ENCODE data around the gene DLX3.

Gene DLX3

DNA sequence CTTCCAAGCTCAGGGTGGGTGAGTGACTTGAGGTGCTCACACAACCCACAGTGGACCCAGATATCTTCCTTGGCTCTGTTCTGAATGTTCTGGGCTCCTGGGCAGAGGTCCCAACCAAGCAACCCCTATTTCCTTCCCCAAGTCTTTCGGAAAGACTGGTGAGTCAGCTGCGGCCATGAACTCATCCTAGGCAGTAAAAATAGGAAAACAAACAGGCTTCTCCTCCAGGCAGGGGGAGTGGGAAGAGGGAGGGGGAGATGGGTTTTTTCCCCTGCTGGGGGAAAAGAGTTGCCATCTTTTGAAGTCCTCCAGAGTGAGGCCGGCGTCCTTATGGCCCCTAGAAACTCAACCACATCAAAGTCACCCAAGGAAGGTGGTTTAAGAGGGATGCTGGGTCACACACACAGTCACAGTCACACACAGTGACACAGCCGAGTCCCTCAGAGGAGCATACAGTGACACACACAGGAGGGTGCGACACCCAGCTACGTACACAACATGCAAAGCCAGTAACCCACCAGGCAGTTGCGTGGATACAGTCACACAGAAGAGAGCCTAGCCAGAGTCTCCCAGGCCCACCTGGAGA, 42.0 kb downstream of the DLX3 start:
- DNase-seq, result no peak

DNA sequence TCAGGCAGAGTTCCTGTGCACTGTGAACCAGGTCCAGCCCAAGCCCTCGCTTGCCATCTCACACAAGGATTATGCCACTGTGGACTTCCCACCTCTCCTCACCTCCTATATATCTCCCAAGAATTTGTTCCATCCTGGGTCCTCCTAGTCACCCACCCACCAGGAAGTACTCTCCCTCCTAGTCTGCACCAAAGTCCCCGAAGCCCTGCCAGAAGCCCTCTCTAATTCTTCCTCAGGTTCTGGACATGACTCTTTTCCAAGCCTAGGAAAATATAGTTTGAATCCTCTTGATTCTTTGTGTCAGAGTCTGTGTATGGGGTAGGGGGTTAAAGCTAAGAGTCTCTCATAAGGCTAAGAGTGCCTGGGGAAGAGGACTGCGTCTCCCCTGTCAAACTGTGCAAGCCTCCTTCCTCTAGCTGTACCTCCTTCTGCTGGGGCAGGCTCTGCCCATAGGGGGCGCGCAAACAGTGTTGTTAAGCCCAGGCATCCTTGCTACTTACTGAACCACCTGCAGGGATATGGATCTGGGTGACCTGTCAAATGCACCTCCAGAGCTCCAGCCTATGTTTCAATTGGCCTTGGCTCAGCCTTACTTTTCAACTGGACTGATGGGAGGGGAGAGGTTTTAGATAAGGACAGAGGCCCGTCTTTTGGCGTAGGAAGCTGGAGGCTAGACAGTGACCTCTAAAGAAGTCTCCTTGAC, 42.7 kb downstream of the DLX3 start:
- DNase-seq, result no peak

DNA sequence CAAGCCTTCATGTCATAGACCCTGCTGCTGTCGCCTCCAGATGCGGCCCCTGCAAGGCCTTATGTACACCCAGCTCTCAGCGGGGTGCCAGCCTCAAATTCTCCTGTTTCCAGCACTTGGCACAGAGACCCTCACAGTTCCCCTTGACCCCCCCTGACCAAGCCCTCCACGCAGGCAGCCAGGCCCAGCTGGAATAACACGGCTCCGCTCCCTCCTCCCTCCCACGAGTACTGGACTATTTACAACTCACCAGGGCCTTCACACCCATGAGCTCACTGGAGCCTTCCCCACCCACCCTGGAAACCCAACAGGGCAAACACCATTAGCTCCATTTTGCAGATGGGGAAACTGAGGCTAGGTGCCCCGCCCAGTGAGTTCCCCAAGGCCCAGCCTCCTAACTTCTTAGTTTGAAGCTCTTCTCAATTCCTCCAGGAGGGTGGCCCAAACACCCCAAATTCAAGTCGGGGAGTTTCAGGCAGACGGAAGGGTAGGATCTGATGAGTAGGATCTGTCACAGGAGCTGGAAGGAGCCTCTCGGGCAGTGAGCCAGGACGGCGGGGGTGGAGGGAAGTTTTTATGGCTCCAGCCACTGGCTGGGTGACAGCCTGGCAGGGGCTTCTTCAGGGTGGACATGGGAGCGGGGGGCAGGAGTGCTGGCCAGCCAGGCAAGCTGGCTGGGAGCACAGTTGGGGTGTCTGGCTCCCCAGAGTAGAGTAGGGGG, 43.5 kb downstream of the DLX3 start:
- DNase-seq, result no peak

DNA sequence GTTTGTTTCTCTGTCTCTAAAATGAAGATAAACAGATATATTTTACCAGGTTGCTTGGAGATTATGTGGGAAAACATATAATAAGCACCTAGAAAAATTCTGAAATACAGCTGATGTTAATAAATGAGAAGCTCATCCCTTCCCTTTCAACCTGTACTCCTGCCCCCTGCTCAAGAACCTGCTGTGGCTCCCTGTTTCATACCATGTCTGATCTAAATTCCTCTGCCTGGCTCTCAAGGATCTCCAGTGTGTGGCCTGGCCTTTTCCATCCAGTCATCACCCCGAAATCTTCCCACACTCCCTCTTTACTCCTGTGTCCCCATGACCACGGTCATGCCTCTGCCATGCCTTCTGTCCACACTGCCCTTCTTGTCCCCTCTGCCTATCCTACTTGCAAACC, 45.4 kb downstream of the DLX3 start:
- no peak for DNase-seq

DNA sequence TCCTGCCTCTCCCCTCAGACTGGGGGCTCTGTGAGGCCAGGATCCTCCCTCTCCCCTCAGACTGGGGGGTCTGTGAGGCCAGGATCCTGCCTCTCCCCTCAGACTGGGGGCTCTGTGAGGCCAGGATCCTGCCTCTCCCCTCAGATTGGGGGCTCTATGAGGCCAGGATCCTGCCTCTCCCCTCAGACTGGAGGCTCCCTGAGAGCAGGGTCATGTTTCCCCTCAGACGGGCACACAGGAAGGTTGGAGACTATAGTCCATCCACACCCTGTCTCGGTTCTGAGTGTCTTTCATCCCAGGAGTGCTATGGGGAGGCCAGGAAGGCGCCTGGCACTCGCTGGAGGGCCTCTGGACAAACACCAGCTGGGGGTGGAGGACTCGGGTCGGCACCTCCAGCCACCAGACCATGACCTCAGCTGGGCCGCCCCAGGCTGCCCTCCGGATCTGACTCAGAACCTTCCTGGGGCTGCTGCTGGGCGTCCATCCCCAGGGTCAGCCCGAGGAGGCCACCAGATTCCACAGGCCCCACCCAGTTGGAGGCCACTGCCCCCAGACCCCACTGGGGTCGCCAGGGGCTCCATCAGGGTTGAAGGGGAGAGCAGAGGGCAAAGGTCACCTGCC, 48.0 kb downstream of the DLX3 start:
- DNase-seq, result no peak

DNA sequence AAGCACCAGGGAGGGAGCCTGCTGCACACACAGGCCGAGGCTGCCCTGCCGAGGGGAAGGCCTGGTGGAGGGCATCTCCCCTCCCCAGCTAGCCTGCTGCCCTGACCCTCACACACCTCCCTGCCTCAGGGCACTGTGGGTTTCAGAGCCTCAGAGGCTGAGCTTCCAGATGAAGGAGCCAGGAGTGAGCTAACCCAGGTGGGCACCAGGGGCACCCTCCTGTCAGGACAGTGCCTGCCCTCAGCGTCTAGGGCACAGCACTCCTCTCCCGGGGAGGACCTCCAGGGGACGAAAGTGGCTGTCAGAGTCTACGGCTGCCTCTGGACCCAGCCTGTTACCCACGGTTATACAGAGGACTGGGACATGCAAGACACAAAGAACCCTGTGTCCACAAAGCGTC, 48.8 kb downstream of the DLX3 start:
- no peak for DNase-seq

DNA sequence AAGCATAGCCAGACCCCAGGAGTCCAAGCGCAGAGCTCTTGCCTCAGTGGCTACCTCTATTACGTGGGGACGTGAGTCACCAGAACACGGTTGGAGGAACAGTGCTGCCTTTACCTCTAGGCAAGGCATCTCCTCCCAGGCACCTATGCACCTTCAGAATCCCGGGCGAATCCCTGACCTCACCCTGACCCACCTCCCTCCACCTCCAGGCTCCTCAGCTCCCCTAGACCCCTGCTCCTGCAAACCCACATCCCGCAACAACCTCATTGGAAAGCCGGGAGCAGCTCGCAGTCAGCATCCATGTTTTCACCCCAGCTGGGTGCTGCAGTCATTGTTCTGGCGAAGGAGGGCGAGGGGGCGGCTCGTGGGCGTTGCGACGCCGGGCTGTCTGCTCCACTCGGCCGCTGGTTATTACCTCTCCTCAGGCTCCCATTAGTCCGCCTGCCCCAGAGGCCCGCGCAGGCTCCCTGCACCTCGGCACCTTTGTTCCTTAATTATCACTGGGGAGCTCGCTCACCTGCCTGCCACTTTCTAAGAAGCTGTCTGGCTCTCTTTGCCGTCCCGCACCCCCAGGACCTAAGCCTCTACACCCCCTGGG, 50.7 kb downstream of the DLX3 start:
- DNase-seq, result no peak

DNA sequence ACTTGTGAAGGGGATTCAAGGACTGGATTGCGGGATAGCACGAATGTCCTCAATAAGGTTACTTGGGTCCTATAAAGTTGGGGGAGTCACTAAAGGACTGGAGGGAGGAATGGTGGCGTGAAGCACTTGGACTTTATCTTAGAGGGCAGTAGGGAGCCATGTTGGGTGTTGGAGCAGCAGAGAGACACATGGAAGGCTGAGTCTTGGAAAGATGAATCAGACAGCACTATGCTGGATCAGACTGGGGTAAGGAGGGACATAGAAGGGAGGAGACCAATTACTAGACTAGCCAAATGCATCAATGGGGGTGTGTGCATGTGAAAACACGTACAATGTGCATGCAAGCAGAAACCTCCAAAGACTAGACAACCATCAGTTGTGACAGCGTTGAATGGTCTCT, 52.1 kb downstream of the DLX3 start:
- no peak for DNase-seq

DNA sequence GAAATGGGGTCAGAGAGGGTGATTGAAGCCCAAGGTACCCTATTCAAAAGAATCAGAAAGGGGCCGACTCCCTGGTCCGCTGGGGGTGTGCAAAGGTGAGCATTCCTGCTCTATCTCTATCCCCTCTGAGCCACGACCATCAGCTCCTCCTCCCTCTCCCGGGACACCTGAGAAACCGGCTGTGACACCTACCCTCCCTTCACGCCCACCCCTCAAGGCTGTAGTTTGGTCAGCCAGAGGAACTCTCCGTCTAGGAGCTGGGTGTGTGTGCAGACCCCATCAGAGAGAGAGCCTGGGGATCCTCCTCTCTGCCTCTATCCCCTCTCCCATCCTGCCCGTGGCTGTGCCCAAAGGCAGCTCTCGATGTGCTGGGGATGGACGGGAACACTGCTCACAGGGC, 53.6 kb downstream of the DLX3 start:
- DNase-seq, result no peak
